OCI-LY3 (cell line): ENCODE data around the gene TBX1.

Experiments
- EZH2phosphoT487 ChIP-seq: fragments of 200-600 bp; shearing (Covaris generic); IDR thresholded peaks from 2 replicates; pipeline ENCODE4 v1.6.1; 2018; ENCODE audit warnings: antibody characterized with exemption, mixed run types, low read depth
- TF ChIP-seq, protein P1 (sequence below): fragments of 200-600, 300-600 bp; sonication (generic); IDR thresholded peaks from 2 replicates; pipeline ENCODE4 v1.5.1; 2014; ENCODE audit warnings: antibody characterized with exemption, low read length, low read depth

DNA sequence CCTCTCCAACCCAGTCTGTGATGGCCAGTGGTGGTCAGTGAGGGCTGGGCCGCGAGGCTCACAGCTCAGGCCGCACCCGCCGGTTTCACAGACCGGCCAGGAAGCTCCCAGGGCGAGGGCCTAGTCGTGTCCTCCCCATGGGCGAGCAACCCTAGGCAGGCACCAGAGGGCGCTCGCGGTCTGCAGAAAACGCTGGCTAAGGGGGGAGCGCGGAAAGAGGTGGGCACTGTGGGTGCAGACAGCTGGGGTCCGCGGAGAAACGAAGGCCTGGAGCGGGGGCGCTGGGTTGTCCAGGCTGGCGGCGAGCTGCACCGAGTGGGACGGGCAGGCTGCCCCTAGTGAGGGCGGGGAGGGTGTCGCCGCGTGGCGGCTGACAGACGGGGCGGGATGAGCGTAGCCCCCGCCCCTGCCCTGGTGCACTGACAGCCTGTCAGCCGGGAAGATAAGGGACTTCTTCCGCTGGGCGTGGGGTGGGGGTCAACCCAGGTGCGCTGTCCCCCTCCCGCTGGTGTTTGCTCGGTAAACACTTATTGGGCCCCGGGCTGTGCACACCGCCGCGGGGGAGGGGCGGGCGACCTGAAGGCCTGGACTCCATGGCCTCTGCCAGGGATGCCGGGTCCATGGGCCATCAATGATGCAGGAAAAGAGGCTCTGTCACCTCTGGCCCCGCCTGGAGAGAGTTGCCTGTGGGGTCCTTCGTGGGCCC lies 29.8 kb upstream of the TBX1 start:
- TF ChIP-seq, protein P1, sequence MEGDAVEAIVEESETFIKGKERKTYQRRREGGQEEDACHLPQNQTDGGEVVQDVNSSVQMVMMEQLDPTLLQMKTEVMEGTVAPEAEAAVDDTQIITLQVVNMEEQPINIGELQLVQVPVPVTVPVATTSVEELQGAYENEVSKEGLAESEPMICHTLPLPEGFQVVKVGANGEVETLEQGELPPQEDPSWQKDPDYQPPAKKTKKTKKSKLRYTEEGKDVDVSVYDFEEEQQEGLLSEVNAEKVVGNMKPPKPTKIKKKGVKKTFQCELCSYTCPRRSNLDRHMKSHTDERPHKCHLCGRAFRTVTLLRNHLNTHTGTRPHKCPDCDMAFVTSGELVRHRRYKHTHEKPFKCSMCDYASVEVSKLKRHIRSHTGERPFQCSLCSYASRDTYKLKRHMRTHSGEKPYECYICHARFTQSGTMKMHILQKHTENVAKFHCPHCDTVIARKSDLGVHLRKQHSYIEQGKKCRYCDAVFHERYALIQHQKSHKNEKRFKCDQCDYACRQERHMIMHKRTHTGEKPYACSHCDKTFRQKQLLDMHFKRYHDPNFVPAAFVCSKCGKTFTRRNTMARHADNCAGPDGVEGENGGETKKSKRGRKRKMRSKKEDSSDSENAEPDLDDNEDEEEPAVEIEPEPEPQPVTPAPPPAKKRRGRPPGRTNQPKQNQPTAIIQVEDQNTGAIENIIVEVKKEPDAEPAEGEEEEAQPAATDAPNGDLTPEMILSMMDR = peak; percentile 97
- no peak for TF ChIP-seq EZH2phosphoT487
